ENCODE measurements around the gene OBSCN. TPM values are rescaled to one million over a fixed set of nuclear protein-coding genes. Genes with fewer than 3 reads are reported as not detected.

OBSCN gene
- total RNA-seq, 2 donors from 2014 or later, result 5.3 to 8.0 TPM

DNA sequence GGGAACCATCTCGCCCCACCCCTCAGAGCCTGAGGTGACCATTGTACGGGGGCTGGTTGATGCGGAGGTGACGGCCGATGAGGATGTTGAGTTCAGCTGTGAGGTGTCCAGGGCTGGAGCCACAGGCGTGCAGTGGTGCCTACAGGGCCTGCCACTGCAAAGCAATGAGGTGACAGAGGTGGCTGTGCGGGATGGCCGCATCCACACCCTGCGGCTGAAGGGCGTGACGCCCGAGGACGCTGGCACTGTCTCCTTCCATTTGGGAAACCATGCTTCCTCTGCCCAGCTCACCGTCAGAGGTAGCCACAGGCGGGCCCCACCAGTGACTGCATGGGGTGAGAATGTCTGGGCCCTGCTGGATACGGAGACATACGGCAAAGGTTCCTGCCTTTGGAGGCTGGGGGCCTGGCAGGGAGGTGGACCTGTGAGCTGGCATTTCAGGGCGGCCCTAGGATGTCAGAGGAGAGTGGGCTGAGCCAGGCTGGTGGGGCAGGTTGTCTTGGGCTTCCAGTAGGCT is 100.3 kb downstream of the OBSCN start:
- intact Hi-C loops (cut with DNase I, micrococcal nuclease), result no loop called here
- no peak for ATAC-seq
- peak in 1 of 2 donors; percentile 18 for DNase-seq

DNA sequence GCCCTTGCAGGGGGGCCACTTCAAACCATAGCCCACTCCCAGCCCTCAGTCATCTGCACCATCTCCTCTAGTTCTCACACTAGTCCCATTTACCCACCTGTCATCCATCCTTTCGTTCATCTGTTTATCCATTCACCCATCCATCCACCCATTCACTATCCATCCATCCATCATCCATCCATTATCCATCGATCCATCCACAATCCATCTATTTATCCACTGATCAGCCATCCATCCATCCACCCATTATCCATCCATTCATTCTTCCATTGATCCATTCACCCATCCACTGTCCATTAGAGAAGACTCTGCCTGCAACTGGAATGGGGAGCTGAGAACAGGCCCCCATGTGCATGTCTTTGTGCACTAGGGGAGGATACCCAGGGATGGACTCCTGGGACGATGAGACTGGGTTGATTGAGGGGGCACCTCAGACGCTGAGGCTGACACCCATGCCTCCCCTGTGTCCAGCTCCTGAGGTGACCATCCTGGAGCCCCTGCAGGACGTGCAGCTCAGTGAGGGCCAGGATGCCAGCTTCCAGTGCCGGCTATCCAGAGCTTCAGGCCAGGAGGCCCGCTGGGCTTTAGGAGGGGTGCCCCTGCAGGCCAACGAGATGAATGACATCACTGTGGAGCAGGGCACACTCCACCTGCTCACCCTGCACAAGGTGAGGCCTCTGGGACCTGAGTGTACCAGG is 100.9 kb downstream of the OBSCN start:
- DNase-seq, result no peak
- intact Hi-C loops (cut with DNase I, micrococcal nuclease), result no loop called here
- ATAC-seq, result no peak

DNA sequence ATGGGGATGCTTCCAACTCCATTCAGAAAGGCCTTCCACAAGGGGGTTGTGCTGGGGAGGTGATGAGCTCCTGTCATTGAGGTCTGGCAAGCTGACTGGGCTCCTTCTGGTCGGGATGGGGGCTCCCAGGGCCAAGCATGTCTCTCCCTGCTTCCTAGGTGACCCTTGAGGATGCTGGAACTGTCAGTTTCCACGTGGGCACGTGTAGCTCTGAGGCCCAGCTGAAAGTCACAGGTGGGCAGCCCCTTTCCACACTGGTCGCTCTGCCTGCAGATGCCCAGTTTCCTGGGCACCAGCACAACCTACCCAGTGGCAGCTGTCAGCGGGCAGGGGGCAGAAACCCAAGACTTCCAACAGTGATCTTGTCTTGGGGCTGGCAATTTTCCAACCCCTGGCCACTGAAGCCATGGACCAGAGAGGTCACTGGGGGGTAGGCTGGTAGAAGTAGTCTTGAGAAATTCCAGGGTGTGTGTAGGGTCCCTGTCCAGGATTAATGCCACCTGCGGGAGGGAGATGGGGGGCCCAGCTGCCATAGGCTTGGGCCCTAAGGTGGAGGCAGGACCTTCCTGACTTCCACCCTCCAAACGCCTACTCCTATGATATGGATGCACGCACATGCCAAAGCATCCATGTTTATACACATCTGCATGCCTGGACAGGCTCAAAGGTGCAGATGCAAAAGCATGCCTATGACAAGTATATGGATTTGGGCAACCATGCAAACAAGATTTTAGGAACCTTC is 101.7 kb downstream of the OBSCN start:
- intact Hi-C loops (cut with DNase I, micrococcal nuclease), result no loop called here
- ATAC-seq (no peak), DNase-seq (no peak)

DNA sequence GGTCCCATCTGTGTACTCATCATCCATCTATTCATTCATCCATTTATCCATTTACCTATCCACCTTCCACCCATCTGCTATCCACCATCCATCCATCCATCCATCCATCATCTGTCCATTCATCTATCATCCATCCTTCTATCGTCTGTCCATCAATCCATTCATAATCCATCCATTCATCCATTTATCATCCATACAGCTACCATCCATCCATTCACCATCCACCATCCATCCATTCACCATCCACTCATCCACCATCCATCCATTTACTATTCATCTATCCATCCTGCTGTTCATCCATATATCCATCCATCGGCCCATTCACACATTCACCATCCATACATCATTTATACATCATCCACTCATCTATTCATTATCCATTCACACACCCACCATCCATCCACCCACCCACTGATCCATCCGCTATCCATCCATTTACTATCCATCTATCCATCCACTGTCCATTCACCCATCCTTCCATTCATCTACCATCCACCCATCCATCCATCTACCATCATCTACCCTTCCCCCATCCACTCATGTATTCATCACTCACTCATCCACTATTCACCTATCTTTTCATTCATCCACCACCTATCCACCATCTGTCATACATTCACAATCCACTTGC is 102.4 kb downstream of the OBSCN start:
- no peak for ATAC-seq
- no peak for DNase-seq
- intact Hi-C loops (cut with DNase I, micrococcal nuclease), result no loop called here

DNA sequence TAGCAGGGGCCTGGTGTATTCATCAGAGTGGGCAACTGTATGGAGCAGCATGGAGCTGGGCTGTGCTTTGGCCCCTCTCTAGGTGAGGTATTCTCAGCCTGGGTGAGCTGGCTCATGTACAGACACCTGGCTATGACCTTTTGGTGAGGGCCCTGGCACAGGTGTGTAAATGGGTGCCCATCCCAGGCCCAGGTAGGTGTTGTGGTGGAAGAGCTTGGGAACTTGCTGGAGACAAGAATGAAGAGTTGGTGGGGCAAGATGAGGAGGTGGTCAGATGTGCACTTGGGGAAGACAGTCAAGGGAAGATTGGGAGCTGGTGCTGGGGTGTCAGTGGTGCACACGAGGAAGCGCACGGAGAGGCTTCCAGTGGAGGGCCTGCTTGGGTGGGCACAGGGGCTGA is 103.2 kb downstream of the OBSCN start:
- intact Hi-C loops (cut with DNase I, micrococcal nuclease), result no loop called here
- peak in 1 of 2 donors; percentile 12 for DNase-seq
- no peak for ATAC-seq

DNA sequence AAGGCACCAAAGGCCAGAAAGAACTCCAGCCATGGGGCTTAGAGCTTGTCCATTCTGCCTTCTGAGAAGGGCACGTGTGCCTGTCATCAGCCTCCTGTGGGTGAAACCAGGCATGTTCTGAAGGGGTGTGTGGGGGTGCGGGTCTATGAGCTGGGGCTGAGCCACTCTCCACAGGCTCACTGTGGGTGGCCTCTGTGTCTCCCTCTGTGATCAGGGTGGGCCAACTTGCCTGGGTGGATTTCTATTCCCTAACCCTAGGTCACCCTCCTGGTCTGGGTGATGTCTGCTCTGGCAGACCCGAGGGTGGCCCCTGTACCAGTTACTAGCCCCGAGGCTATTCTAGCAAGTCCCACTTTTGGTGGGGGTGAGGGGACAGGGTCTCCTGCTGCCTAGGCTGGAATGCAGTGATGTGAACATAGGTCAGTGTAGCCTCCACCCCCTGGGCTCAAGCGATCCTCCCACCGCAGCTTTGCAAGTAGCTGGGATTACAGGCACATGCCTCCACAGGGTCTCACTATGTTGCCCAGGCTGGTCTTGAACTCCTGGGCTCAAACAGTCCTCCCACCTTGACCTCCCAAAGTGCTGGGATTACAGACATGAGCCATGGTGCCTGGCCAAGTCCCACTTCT is 104.4 kb downstream of the OBSCN start:
- ATAC-seq (no peak), DNase-seq (peak in 1 of 2 donors; percentile 14)
- intact Hi-C loops (cut with DNase I, micrococcal nuclease), result no loop called here

DNA sequence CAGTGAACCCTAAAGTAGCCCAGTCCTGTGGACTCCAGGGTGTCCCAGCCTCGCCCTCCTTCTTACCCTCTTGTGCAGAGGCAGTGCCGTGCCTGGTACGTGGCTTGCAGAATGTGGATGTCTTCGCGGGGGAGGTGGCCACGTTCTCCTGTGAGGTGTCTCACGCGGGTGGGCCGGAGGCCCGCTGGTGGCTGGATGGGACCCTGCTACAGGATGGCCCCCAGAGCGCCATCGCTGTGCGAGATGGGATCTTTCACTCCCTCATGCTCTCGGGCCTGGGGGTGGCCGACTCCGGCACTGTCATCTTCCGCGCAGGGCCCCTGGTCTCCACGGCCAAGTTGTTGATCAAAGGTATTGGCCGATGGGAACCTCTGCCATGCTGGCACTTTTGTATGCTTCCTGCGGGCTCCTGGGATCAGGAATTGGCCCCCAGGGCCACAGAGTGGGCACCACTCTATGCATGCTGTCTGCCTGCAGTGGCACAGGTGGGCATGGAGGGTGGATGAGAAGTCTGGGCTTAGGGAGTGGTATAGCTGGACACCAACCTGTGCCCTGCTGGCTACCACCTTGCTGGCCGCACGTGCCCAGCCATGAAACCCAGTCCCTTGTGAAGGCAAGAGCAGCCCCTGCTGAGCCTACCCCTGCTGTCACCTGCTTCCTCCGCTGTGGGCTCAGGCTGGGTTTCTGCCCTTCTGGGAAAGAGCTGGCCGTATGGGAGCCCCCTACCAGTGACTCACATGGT is 105.9 kb downstream of the OBSCN start:
- intact Hi-C loops (cut with DNase I, micrococcal nuclease), result no loop called here
- DNase-seq (no peak), ATAC-seq (no peak)

DNA sequence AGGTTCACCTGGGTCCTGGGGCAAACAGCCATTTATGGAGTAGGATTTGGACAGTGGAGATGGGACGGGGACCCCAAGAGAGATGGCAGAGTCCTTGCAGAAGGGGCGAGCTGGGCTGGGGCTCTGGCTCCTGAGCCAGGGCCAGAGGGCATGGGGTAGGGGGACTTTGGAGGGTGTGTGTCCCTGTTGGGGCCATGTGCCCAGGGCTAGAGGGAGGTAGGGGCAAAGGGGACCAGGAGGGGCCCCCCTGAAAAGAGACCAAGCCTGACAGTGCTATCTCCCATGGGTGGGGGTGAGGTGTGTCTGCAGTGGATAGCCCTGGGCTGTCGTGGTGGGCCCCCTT is 106.4 kb downstream of the OBSCN start:
- DNase-seq, result no peak

DNA sequence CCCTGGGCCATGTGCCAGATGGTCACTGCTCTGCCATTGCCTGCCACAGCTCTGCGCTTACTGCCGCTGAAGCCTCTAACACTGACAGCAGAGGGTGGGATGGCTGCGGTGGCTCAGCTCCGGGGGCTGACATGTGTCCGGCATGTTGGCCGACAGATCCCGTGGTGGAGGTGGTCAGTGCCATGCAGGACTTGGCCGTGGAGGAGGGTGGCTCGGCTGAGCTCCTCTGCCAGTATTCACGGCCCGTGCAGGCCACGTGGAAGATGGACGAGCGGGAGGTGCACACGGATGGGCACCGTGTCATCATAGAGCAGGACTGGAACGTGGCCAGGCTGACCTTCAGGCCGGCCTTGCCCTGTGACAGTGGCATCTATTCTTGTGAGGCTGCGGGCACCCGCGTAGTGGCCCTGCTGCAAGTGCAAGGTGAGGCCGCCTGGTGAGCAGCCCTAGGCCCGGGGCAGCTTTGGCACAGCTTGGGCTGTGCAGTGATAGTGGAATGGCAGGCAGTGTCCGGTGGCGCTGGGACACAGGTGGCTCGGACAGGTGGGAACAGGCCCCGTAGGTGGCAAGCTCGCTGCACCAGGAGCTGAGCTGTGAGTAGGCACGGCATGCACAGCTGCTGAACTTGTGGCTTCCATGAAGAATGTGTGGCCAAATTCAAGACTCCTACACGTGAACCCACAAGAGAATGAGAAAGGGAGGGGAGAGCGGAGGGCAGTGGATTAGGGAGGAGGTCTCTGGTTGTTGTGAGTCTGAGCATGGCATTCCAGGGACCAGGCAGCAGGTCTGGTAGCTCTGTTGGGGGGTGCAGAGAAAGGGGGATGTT is 107.0 kb downstream of the OBSCN start:
- DNase-seq, result peak in 1 of 2 donors; percentile 19
- intact Hi-C loops (cut with DNase I, micrococcal nuclease), result no loop called here
- ATAC-seq, result no peak

More for the DNA sequence above, 106.4 kb downstream of the OBSCN start:
- no peak for ATAC-seq
- intact Hi-C loops (cut with DNase I, micrococcal nuclease), result no loop called here

DNA sequence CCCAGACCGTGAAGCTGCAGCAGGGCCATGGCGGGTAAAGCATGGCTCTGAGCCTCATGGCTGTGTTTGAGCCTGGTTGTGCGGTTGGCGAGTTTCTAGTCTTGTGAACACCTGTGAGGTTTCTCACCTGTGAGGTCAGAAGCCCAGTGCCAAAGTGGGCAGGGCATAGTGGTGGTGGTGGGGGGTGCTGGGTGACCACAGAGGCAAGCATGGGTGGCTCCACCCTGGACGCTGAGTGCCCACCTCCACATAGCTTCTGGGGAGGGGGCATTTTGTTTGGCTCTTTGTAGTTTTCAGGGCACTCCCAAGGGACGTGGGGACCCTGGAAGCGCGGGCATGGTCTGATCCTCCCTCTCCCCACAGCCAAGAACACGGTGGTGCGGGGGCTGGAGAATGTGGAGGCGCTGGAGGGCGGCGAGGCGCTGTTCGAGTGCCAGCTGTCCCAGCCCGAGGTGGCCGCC is 107.7 kb downstream of the OBSCN start:
- DNase-seq (peak in 1 of 2 donors; percentile 12), ATAC-seq (no peak)
- intact Hi-C loops (cut with DNase I, micrococcal nuclease), result no loop called here

DNA sequence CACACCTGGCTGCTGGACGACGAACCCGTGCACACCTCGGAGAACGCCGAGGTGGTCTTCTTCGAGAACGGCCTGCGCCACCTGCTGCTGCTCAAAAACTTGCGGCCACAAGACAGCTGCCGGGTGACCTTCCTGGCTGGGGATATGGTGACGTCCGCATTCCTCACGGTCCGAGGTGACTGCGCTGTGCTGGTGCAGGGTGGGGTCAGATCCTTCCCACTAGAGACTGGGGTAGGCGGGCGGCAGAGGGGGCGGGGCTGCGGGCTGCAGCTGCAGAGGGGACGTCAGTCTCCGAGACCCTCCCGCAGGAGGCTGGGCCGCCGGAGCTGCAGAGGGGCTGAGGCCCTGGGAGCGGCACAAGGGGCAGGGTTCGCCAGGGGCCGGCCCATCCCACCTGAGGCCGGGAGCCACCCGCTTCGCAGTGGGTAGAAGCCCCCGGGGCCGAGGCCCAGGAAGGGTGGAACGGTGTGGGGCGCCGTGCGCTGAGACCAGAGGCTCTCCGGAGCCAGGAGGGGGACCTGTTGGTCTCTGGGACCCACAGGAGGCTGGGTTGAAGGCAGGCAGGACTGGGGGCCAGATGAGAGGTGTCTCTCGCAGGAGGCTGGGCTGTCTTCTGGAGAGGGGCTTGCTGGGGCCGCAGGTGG is 108.2 kb downstream of the OBSCN start:
- no peak for ATAC-seq
- no peak for DNase-seq
- intact Hi-C loops (cut with DNase I, micrococcal nuclease), result no loop called here

DNA sequence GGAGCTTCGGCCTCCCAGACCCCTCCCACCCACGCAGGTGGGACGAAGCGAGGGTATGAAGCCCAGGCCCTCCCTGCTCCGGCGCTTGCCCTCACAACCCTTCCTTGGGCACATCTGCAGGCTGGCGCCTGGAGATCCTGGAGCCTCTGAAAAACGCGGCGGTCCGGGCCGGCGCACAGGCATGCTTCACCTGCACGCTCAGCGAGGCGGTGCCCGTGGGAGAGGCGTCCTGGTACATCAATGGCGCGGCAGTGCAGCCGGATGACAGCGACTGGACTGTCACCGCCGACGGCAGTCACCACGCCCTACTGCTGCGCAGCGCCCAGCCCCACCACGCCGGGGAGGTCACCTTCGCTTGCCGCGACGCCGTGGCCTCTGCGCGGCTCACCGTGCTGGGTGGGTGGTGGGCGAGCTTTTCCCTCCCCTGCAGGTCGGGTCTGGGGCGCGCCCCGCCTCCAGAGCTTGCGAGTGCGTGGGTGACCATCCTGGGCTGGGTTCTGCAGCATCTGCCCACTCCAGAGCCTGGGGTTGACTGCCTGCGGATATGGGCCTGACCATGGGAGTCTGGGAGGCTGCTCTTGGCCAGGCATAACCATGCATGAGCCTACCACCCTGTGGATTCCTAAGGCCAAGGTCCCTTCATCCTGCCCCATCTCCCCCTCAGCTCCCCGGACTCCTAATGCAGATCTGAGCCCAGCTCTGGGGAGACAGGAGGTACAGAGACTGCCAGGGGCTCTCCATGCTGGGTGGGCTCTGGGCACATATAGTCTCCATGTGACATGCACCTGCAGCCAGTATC is 108.9 kb downstream of the OBSCN start:
- no peak for ATAC-seq
- intact Hi-C loops (cut with DNase I, micrococcal nuclease), result no loop called here
- peak in 1 of 2 donors; percentile 8 for DNase-seq

DNA sequence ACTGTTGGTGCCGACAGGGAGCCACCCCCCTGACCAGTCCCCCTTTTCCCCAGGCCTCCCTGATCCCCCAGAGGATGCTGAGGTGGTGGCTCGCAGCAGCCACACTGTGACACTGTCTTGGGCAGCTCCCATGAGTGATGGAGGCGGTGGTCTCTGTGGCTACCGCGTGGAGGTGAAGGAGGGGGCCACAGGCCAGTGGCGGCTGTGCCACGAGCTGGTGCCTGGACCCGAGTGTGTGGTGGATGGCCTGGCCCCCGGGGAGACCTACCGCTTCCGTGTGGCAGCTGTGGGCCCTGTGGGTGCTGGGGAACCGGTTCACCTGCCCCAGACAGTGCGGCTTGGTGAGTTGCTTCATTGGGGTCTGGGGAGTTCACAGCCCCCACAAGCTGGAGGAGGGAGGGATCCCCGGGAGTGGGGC is 109.6 kb downstream of the OBSCN start:
- no peak for ATAC-seq
- intact Hi-C loops (cut with DNase I, micrococcal nuclease), result no loop called here
- DNase-seq, result peak in 1 of 2 donors; percentile 10

DNA sequence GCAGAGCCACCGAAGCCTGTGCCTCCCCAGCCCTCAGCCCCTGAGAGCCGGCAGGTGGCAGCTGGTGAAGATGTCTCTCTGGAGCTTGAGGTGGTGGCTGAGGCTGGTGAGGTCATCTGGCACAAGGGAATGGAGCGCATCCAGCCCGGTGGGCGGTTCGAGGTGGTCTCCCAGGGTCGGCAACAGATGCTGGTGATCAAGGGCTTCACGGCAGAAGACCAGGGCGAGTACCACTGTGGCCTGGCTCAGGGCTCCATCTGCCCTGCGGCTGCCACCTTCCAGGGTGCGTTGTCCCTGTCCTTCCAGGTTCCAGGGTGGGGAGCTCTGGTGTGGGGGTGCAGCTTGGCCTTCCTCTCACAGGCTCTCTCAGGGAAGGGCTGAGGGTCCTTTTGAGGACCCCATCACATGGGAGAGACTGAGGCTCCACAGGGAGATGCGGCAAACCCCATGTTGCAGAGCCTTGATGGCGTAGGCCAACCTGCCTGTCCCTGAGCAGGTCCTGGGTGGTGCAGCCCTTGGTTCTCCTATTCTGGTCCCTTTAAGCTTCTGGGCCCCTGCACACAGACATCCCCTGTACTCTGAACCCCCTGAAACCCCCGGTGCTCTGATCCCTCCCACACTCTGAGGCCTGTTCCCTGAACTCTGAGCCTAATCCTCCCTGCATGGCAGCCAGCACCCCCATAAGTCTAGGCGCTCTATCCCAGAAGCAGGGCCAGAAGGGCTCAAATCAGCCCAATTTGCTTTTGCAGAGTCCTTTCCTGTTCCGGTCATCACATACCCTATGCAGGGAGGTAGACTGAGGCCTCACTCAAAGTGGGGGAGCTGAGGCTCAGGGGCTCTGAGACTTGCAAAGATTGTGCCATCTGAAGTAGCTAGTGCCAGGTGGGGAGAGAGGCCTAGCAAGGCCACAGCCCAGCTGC is 110.3 kb downstream of the OBSCN start:
- intact Hi-C loops (cut with DNase I, micrococcal nuclease), result no loop called here
- DNase-seq, result peak in 1 of 2 donors; percentile 15
- ATAC-seq, result no peak

DNA sequence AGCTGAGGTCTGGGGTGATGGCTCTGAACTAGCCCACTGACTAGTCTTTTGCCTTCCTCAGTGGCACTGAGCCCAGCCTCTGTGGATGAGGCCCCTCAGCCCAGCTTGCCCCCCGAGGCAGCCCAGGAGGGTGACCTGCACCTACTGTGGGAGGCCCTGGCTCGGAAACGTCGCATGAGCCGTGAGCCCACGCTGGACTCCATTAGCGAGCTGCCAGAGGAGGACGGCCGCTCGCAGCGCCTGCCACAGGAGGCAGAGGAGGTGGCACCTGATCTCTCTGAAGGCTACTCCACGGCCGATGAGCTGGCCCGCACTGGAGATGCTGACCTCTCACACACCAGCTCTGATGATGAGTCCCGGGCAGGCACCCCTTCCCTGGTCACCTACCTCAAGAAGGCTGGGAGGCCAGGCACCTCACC is 111.0 kb downstream of the OBSCN start:
- DNase-seq, result peak in 1 of 2 donors; percentile 6
- intact Hi-C loops (cut with DNase I, micrococcal nuclease), result no loop called here

More for the DNA sequence above, 111.0 kb downstream of the OBSCN start:
- ATAC-seq, result no peak
